Measurements from ENCODE around the gene ZC3HAV1. TPM values are rescaled to one million over a fixed set of nuclear protein-coding genes. Genes with fewer than 3 reads are reported as not detected.

Gene ZC3HAV1
- polyA plus RNA-seq, 1 of the 3 experiments (the other 2 are of a cell fraction): 11.2 TPM

GRCh38 chr7:139116999-139117398, 7.5 kb upstream of the ZC3HAV1 start:
- CTCF ChIA-PET: interaction anchor here (1.0 kb wide), 1 partner anchor 11 kb away, joined by 3 read pairs; no protein-coding TSS in a partner anchor
- WGBS (ENCODE audit: low lambda C conversion rate): 83% methylated on average over 3 of the region's 3 CpGs
- TF ChIP-seq USF2 (IDR thresholded peaks at IDR 0.05; ENCODE audit: borderline replicate concordance, low read depth, low read length) (no peak), EP300 (IDR thresholded peaks at IDR 0.05; ENCODE audit: borderline replicate concordance in 1 of 2, low read depth in 1 of 2, low read length in 1 of 2) (no peak), CHD2 (IDR thresholded peaks at IDR 0.05; ENCODE audit: low read length, partially characterized antibody) (no peak), GABPA (IDR thresholded peaks at IDR 0.05; ENCODE audit: low read depth) (no peak), RFX5 (IDR thresholded peaks at IDR 0.05; ENCODE audit: low read length) (no peak), RXRA (IDR thresholded peaks at IDR 0.05; ENCODE audit: borderline replicate concordance, low read depth) (no peak), TAF1 (IDR thresholded peaks at IDR 0.05; ENCODE audit: borderline replicate concordance, low read depth, low read length) (no peak), POLR2AphosphoS5 (IDR thresholded peaks at IDR 0.05; ENCODE audit: low read depth, low read length) (no peak)

DNA sequence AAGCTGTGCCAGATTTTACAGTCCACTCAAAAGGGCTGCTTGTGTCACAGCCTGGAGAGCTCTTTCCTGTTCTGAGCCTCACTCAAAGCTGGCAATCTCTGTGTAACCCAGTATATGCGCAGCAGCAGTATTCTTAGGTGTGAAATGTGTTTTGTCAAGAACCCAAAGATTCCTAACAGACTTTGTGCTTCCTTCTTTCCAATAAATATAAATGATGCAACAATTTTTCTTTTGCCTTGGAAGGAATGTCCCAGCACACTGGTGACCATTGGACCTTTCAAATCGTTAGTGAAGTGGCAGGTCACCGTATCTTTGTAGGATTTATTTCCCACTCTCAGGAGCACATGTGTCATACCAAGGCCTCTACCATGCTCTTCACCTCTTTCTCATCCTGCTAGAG, 5.6 kb upstream of the ZC3HAV1 start:
- no peak overlapping the region for H2AFZ ChIP-seq (ENCODE audit: low read depth)
- TF ChIP-seq FOXJ3 (CRISPR knock-in tag; IDR thresholded peaks at IDR 0.05): no peak
- TF ChIP-seq RAD21 (IDR thresholded peaks at IDR 0.05; ENCODE audit: low read length): no peak
- TF ChIP-seq, protein P1, sequence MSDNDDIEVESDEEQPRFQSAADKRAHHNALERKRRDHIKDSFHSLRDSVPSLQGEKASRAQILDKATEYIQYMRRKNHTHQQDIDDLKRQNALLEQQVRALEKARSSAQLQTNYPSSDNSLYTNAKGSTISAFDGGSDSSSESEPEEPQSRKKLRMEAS (IDR thresholded peaks at IDR 0.05; ENCODE audit: low read depth): no peak
- no peak for TF ChIP-seq NFIC (IDR thresholded peaks at IDR 0.05; ENCODE audit: borderline replicate concordance)
- no peaks in the 10 kb centered on the region for H3K9me2 ChIP-seq
- H3K27ac ChIP-seq (ENCODE audit: low read depth in 2 of 2, low read length in 1 of 2): no peak overlapping the region
- peaks cover under 1% of the 10 kb centered on the region for H3F3A ChIP-seq (replicated peaks; ENCODE audit: insufficient read depth)
- no peak overlapping the region for H3K9ac ChIP-seq
- no peaks in the 10 kb centered on the region for H3K79me2 ChIP-seq (ENCODE audit: insufficient read depth)
- H3K27me3 ChIP-seq (ENCODE audit: insufficient read depth): no peaks in the 10 kb centered on the region
- H3K9me3 ChIP-seq: no peaks in the 10 kb centered on the region
- H3K4me1 ChIP-seq (ENCODE audit: control insufficient read depth in 1 of 2, insufficient read depth in 2 of 2, low read depth in 1 of 2, low read length in 1 of 2): peaks cover 0 to 6% of the 10 kb centered on the region in 2 experiments; a peak in 1 of 4 replicates
- no peak for DNase-seq
- ChIA-PET POLR2A (interaction anchor here (1.0 kb wide), 1 partner anchor 18 kb away, joined by 3 read pairs; a partner anchor contains a TSS), CTCF (interaction anchor here (1.3 kb wide), 1 partner anchor 17 kb away, joined by 4 read pairs; no protein-coding TSS in a partner anchor)
- H3K4me2 ChIP-seq: no peak overlapping the region
- H4K20me1 ChIP-seq (ENCODE audit: insufficient read depth): no peaks in the 10 kb centered on the region
- 93% methylated on average over 3 of the region's 3 CpGs for WGBS (ENCODE audit: low lambda C conversion rate)
- H3K36me3 ChIP-seq (replicated peaks in 1 of 2; ENCODE audit: control insufficient read depth in 1 of 2, insufficient read depth in 2 of 2, low read length in 1 of 2): no peaks in the 10 kb centered on the region
- no peak overlapping the region for H3K4me3 ChIP-seq (ENCODE audit: low read depth in 2 of 2, low read length in 1 of 2)

More at GRCh38 chr7:139116999-139117398, 7.5 kb upstream of the ZC3HAV1 start:
- H3K27ac ChIP-seq (ENCODE audit: low read depth in 2 of 2, low read length in 1 of 2): no peak overlapping the region
- H3K9ac ChIP-seq: no peak overlapping the region
- H3K4me2 ChIP-seq: no peak overlapping the region
- H3F3A ChIP-seq (replicated peaks; ENCODE audit: insufficient read depth): no peaks in the 10 kb centered on the region
- H2AFZ ChIP-seq (ENCODE audit: low read depth): no peak overlapping the region
- POLR2A ChIA-PET: no interaction called here
- no peaks in the 10 kb centered on the region for H3K9me2 ChIP-seq
- no peaks in the 10 kb centered on the region; the same call in 1 of the 2 replicates for H3K27me3 ChIP-seq (ENCODE audit: insufficient read depth)
- no peaks in the 10 kb centered on the region for H3K36me3 ChIP-seq (replicated peaks in 1 of 2; ENCODE audit: control insufficient read depth in 1 of 2, insufficient read depth in 2 of 2, low read length in 1 of 2)
- H3K4me3 ChIP-seq (ENCODE audit: low read depth in 2 of 2, low read length in 1 of 2): no peak overlapping the region
- H3K4me1 ChIP-seq (ENCODE audit: control insufficient read depth in 1 of 2, insufficient read depth in 2 of 2, low read depth in 1 of 2, low read length in 1 of 2): peaks cover 0 to 5% of the 10 kb centered on the region in 2 experiments; a peak in 1 of 4 replicates
- H3K9me3 ChIP-seq: no peaks in the 10 kb centered on the region
- no peaks in the 10 kb centered on the region for H4K20me1 ChIP-seq (ENCODE audit: insufficient read depth)
- DNase-seq: no peak
- H3K79me2 ChIP-seq (ENCODE audit: insufficient read depth): no peaks in the 10 kb centered on the region

All from SK-N-SH (cell line).